ACC112 (cell line): ENCODE measurements around the gene EBF4.
"Not testable (repeated sequence)": the region's sequence is repeated elsewhere in the genome, so short reads cannot be mapped to it uniquely, and the experiment has no call there.

ENCODE experiments used
- H2AFZ ChIP-seq: fragments of 200-600 bp; sonication (generic); one replicate; pipeline ENCODE4 v1.6.0; 2017; ENCODE audit warnings: antibody characterized with exemption, low read length; ENCODE audit not compliant: unreplicated experiment
- H3K27ac ChIP-seq: fragments of 200-600 bp; sonication (generic); 2 replicates; pipeline ENCODE4 v1.5.1; 2014; ENCODE audit warnings: low read depth, mild to moderate bottlenecking, antibody characterized with exemption, low read length, moderate library complexity
- H3K27me3 ChIP-seq: fragments of 200-600 bp; sonication (generic); 2 replicates; pipeline ENCODE4 v1.6.1; 2014; ENCODE audit warnings: mild to moderate bottlenecking, antibody characterized with exemption, low read length, moderate library complexity, mixed read lengths; ENCODE audit not compliant: insufficient read depth
- H3K36me3 ChIP-seq: fragments of 200-600 bp; sonication (generic); 2 replicates; pipeline ENCODE4 v1.6.1; 2016; ENCODE audit warnings: mild to moderate bottlenecking, antibody characterized with exemption, low read length, moderate library complexity, mixed read lengths; ENCODE audit not compliant: insufficient read depth
- H3K4me1 ChIP-seq: fragments of 200-600 bp; sonication (generic); one replicate; pipeline ENCODE4 v1.6.1; 2016; ENCODE audit warnings: low read length, mixed read lengths; ENCODE audit not compliant: insufficient read depth, unreplicated experiment, control insufficient read depth
- H3K4me3 ChIP-seq: fragments of 200-600 bp; sonication (generic); 2 replicates; pipeline ENCODE4 v1.5.1; 2014; ENCODE audit warnings: mild to moderate bottlenecking, low read depth, low read length
- H3K79me2 ChIP-seq: fragments of 200-600 bp; sonication (generic); one replicate; pipeline ENCODE4 v1.6.0; 2016; ENCODE audit warnings: low read length; ENCODE audit not compliant: control insufficient read depth, unreplicated experiment, insufficient read depth

The EBF4 gene

GRCh38 chr20:2694008-2694471 lies 1.5 kb downstream of the EBF4 start:
- H2AFZ ChIP-seq: no peak overlapping the region
- H3K27me3 ChIP-seq: peaks cover 83% of the 10 kb centered on the region
- no peaks in the 10 kb centered on the region for H3K36me3 ChIP-seq
- no peaks in the 10 kb centered on the region for H3K79me2 ChIP-seq
- H3K4me3 ChIP-seq: no peak overlapping the region
- H3K4me1 ChIP-seq: no peaks in the 10 kb centered on the region
- H3K27ac ChIP-seq: no peak overlapping the region

- Histone ChIP-seq H3K79me2 (no peaks in the 10 kb centered on the region), H3K27ac (no peak overlapping the region), H3K4me1 (no peaks in the 10 kb centered on the region), H3K36me3 (no peaks in the 10 kb centered on the region), H3K4me3 (no peak overlapping the region), H3K27me3 (peaks cover 84% of the 10 kb centered on the region), H2AFZ (no peak overlapping the region)
Observed at GRCh38 chr20:2694519-2694918, 1.9 kb downstream of the EBF4 start.

GRCh38 chr20:2695206-2695983 lies 2.8 kb downstream of the EBF4 start:
- H3K4me1 ChIP-seq: no peaks in the 10 kb centered on the region
- H3K79me2 ChIP-seq: no peaks in the 10 kb centered on the region
- H2AFZ ChIP-seq: no peak overlapping the region
- H3K4me3 ChIP-seq: no peak overlapping the region
- no peaks in the 10 kb centered on the region for H3K36me3 ChIP-seq
- H3K27me3 ChIP-seq: peaks cover 85% of the 10 kb centered on the region
- no peak overlapping the region for H3K27ac ChIP-seq

GRCh38 chr20:2695984-2696525 lies 3.5 kb downstream of the EBF4 start:
- not testable (repeated sequence) for H3K36me3 ChIP-seq, H2AFZ ChIP-seq, H3K4me3 ChIP-seq, H3K79me2 ChIP-seq, H3K27ac ChIP-seq, H3K4me1 ChIP-seq
- H3K27me3 ChIP-seq: peaks cover 87% of the 10 kb centered on the region

GRCh38 chr20:2696646-2697045 lies 4.1 kb downstream of the EBF4 start:
- peaks cover 87% of the 10 kb centered on the region for H3K27me3 ChIP-seq
- no peaks in the 10 kb centered on the region for H3K4me1 ChIP-seq
- no peak overlapping the region for H3K4me3 ChIP-seq
- H3K79me2 ChIP-seq: no peaks in the 10 kb centered on the region
- no peaks in the 10 kb centered on the region for H3K36me3 ChIP-seq
- H3K27ac ChIP-seq: no peak overlapping the region
- no peak overlapping the region for H2AFZ ChIP-seq

- Histone ChIP-seq H2AFZ (no peak overlapping the region), H3K4me1 (no peaks in the 10 kb centered on the region), H3K79me2 (no peaks in the 10 kb centered on the region), H3K4me3 (no peak overlapping the region), H3K27me3 (peaks cover 88% of the 10 kb centered on the region), H3K36me3 (no peaks in the 10 kb centered on the region), H3K27ac (no peak overlapping the region)
Observed at GRCh38 chr20:2697768-2698167, 5.2 kb downstream of the EBF4 start.

- Histone ChIP-seq H3K79me2 (no peaks in the 10 kb centered on the region), H3K27me3 (peaks cover 92% of the 10 kb centered on the region), H3K4me1 (no peaks in the 10 kb centered on the region), H3K36me3 (no peaks in the 10 kb centered on the region), H2AFZ (no peak overlapping the region), H3K4me3 (no peak overlapping the region), H3K27ac (no peak overlapping the region)
Observed at GRCh38 chr20:2698186-2698817, 5.7 kb downstream of the EBF4 start.

- Histone ChIP-seq H3K4me1 (no peaks in the 10 kb centered on the region), H3K36me3 (no peaks in the 10 kb centered on the region), H3K27me3 (peaks cover 92% of the 10 kb centered on the region), H3K79me2 (no peaks in the 10 kb centered on the region), H3K4me3 (no peak overlapping the region), H2AFZ (no peak overlapping the region), H3K27ac (no peak overlapping the region)
Observed at GRCh38 chr20:2698912-2699311, 6.3 kb downstream of the EBF4 start.

- no peak overlapping the region for H2AFZ ChIP-seq
- no peaks in the 10 kb centered on the region for H3K79me2 ChIP-seq
- no peaks in the 10 kb centered on the region for H3K36me3 ChIP-seq
- no peak overlapping the region for H3K27ac ChIP-seq
- no peaks in the 10 kb centered on the region for H3K4me1 ChIP-seq
- peaks cover 92% of the 10 kb centered on the region for H3K27me3 ChIP-seq
- no peak overlapping the region for H3K4me3 ChIP-seq
Observed at GRCh38 chr20:2699775-2700413, 7.3 kb downstream of the EBF4 start.

- Histone ChIP-seq H3K36me3 (no peaks in the 10 kb centered on the region), H3K4me1 (no peaks in the 10 kb centered on the region), H2AFZ (no peak overlapping the region), H3K79me2 (no peaks in the 10 kb centered on the region), H3K27ac (no peak overlapping the region), H3K27me3 (peaks cover 92% of the 10 kb centered on the region), H3K4me3 (no peak overlapping the region)
Observed at GRCh38 chr20:2700913-2701620, 8.5 kb downstream of the EBF4 start.
